Body of pancreas (tissue), 4 donors: ENCODE measurements around the gene KRTAP10-12. TPM values are rescaled to one million over a fixed set of nuclear protein-coding genes. Genes with fewer than 3 reads are reported as not detected.

Experiments
- ATAC-seq: fragments of 150-250 bp; one replicate; pipeline ENCODE4 v1.9.1; 2016
- DNase-seq, 4 donors: peaks; one replicate each; pipeline ENCODE4 v3.0.0-alpha.2; 2019
- H3K27ac ChIP-seq, 4 donors: fragments of 200-600 bp; sonication (generic); 1 replicate in 3 of 4; 2 replicates in 1 of 4; pipeline versions ENCODE4 v1.5.1 to v1.6.1; 2016 to 2019; ENCODE audit warnings: mild to moderate bottlenecking in 1 of 4, mixed read lengths in 1 of 4, moderate library complexity in 1 of 4
- H3K27me3 ChIP-seq, 2 donors: fragments of 200-600 bp; sonication (generic); one replicate each; pipeline ENCODE4 v1.6.0; 2016; ENCODE audit warnings: mild to moderate bottlenecking in 1 of 2
- H3K36me3 ChIP-seq, 2 donors: fragments of 200-600 bp; sonication (generic); replicated peaks in 1 of 2; 2 replicates each; pipeline ENCODE4 v1.5.1; 2016; ENCODE audit warnings: low read depth in 2 of 2; ENCODE audit not compliant: insufficient read depth in 1 of 2
- H3K4me1 ChIP-seq: fragments of 200-600 bp; sonication (generic); one replicate; pipeline ENCODE4 v1.6.0; 2016
- H3K4me3 ChIP-seq, 2 donors: fragments of 200-600 bp; sonication (generic); 1 replicate in 1 of 2; 2 replicates in 1 of 2; pipeline ENCODE4 v1.5.1; 2016 to 2019
- H3K9me3 ChIP-seq, 3 donors: fragments of 200-600 bp; sonication (generic); 1 replicate in 2 of 3; 2 replicates in 1 of 3; pipeline ENCODE4 v1.5.1; 2016
- CTCF ChIP-seq, 7 experiments: fragments of 450-650 bp in 4 of 7; fragments of 200-600 bp in 3 of 7; sonication (generic) in 3 of 7; IDR thresholded peaks; one replicate each; pipeline ENCODE4 v1.5.1; 2016 to 2019; ENCODE audit warnings: antibody characterized with exemption in 7 of 7
- POLR2A ChIP-seq, 3 donors: fragments of 450-650 bp; IDR thresholded peaks; one replicate each; pipeline ENCODE4 v1.6.1; 2016; ENCODE audit warnings: antibody characterized with exemption in 3 of 3, mild to moderate bottlenecking in 2 of 3
- WGBS, 2 donors: methylation state at CpG; one replicate each; pipeline ENCODE4 v1.1.5; 2017; 5-methylcytosine and 5-hydroxymethylcytosine counted together
- intact Hi-C: fragments of 100-400 bp; cut with DNase I; formaldehyde crosslinking; loops from one replicate; pipeline ENCODE4 v1.15.1; 2023
- total RNA-seq, 2 donors: library from RNA; depleted of rRNA; stranded (reverse); fragments of >200 nt; gene quantifications; one replicate each; pipeline ENCODE4 v1.1.0, GENCODE V29; 2016

KRTAP10-12 gene
- total RNA-seq, 2 donors from 2014 or later: not detected

GRCh38 chr21:44671911-44672310 lies 25.1 kb upstream of the KRTAP10-12 start:
- no peaks in the 10 kb centered on the region for H3K27me3 ChIP-seq
- no peaks in the 10 kb centered on the region for H3K36me3 ChIP-seq
- no peak overlapping the region for H3K27ac ChIP-seq
- no peak overlapping the region for H3K4me3 ChIP-seq
- no peaks in the 10 kb centered on the region for H3K4me1 ChIP-seq
- TF ChIP-seq CTCF (IDR thresholded peaks at IDR 0.05) (no peak), POLR2A (IDR thresholded peaks at IDR 0.05) (no peak)
- DNase-seq (no peak), ATAC-seq (no peak)
- peaks cover 0 to 12% (median 0%) of the 10 kb centered on the region in 3 donors for H3K9me3 ChIP-seq
- intact Hi-C loops: no loop called here
- 82 to 100% methylated on average over 1 of the region's 1 CpG for WGBS, 2 donors

- Histone ChIP-seq H3K27ac (no peak overlapping the region), H3K27me3 (no peaks in the 10 kb centered on the region), H3K36me3 (no peaks in the 10 kb centered on the region), H3K4me1 (no peaks in the 10 kb centered on the region), H3K4me3 (no peak overlapping the region), H3K9me3 (no peaks in the 10 kb centered on the region)
- TF ChIP-seq CTCF (IDR thresholded peaks at IDR 0.05) (no peak), POLR2A (IDR thresholded peaks at IDR 0.05) (no peak)
- DNase-seq (no peak), ATAC-seq (no peak)
- intact Hi-C loops: no loop called here
- WGBS, 2 donors: 82 to 94% methylated on average over 13 of the region's 13 CpGs
Measured at GRCh38 chr21:44677881-44678280, 19.1 kb upstream of the KRTAP10-12 start.

- Histone ChIP-seq H3K9me3 (no peaks in the 10 kb centered on the region), H3K4me3 (no peak overlapping the region), H3K27me3 (no peaks in the 10 kb centered on the region), H3K4me1 (no peaks in the 10 kb centered on the region), H3K36me3 (no peaks in the 10 kb centered on the region), H3K27ac (no peak overlapping the region)
- ATAC-seq (no peak), DNase-seq (no peak)
- intact Hi-C loops: no loop called here
- no peak for TF ChIP-seq POLR2A (IDR thresholded peaks at IDR 0.05)
- no peak for TF ChIP-seq CTCF (IDR thresholded peaks at IDR 0.05)
- 66 to 68% methylated on average over 9 to 11 of the region's 11 CpGs for WGBS, 2 donors
Measured at GRCh38 chr21:44681152-44681551, 15.8 kb upstream of the KRTAP10-12 start.

- Histone ChIP-seq H3K36me3 (no peaks in the 10 kb centered on the region), H3K4me3 (no peak within 1 kb of the TSS), H3K27ac (no peak within 1 kb of the TSS), H3K9me3 (no peaks in the 10 kb centered on the region), H3K4me1 (no peaks in the 10 kb centered on the region), H3K27me3 (no peaks in the 10 kb centered on the region)
- 62 to 65% methylated on average over 6 to 23 of the region's 23 CpGs for WGBS, 2 donors
- DNase-seq (no peak), ATAC-seq (no peak)
- intact Hi-C loops: no loop called here
- no peak for TF ChIP-seq POLR2A (IDR thresholded peaks at IDR 0.05)
- no peak for TF ChIP-seq CTCF (IDR thresholded peaks at IDR 0.05)
Measured at GRCh38 chr21:44681861-44682579, 15.0 kb upstream of the KRTAP10-12 start, which contains the start of gene KRTAP12-1. TSS of gene KRTAP12-1 (minus strand) at chr21:44682163. CDS start at chr21:44682123, 40 bp downstream.
